Non-pigmented ciliary epithelial cell (primary cell): Measurements from ENCODE around the gene IL6R.
"Not testable (repeated sequence)": the region's sequence is repeated elsewhere in the genome, so short reads cannot be mapped to it uniquely, and the experiment has no call there.

Experiments
- DNase-seq: peaks from one replicate; pipeline ENCODE4 v3.0.0-alpha.2; 2010; ENCODE audit warnings: low read depth

IL6R gene

GRCh38 chr1:154407198-154408091 is 2.3 kb downstream of the IL6R start:
- DNase-seq: no peak

DNA sequence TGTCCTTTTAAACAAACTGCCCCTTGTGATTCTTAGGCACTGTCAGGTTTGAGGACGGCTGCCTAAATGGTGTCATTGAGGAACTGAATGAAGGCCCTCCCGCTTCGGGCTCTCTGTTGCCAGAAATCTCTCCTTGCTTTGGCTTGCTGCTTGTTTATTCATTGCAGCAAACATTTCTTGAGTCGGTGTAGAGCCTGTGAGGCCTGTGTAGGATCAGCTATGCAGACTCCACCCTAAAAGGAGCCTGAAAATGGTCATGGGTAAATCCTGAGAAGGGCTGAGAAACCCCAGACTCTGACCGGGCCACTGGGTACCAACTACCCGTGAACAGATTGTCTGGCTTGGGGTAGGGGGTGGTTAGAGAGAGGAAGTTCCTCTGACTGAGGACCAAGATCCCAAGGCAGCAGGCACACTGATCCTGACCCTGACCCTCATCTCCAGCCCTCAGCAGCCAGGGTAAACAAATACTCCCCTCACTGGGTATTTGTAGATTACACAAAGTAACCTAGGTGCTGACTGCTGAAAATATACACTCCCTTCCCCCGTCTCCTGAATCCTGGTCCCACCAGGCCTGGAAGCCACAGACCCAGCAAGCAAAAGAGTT is 3.1 kb downstream of the IL6R start:
- no peak for DNase-seq

GRCh38 chr1:154410185-154410827 is 5.2 kb downstream of the IL6R start:
- no peak for DNase-seq

GRCh38 chr1:154411525-154411924 is 6.4 kb downstream of the IL6R start:
- no peak for DNase-seq

DNA sequence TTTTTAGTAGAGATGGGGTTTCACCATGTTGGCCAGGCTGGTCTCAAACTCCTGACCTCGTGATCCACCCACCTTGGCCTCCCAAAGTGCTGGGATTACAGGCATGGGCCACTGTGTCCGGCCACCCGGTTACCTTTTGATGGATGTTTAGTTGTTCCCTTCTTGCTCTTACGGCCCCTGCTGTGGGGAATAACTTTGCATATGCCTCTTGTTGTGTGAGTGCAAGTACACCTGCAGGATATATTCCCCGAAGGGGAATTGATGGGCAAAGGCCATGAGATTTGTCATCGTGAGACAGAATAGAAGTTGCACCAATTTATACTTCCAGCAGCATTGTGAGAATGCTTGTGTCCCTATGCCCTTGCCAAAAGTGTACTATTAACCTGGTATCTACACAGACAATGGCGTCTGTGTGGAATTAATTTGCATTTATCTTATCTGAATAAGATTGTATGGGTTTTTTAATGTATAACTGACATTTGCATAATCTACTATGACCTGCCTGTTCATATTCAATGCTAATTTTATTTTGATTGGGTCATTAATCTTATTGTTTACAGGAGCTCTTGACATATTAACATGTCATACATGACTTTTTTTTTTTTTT is 8.1 kb downstream of the IL6R start:
- DNase-seq: no peak

DNA sequence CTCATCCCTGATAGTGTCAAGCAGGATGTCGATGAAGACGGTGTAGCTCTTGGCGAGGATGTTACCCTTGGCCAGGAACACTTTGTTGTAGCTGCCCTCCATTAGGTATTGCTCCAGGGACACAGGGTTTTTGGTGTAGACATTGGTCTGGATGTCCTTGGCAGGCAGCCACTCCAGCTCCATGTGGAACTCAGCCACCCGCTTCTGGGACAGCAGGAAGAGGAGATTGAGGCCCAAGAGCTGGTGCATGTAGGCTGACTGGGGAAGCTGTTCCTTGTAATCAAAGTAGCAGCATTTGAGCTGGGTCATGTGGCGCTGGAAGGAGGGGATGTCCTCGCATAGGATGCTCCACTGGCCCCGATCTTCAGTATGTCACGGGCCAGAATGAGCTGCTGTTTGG is 9.5 kb downstream of the IL6R start:
- DNase-seq: no peak

DNA sequence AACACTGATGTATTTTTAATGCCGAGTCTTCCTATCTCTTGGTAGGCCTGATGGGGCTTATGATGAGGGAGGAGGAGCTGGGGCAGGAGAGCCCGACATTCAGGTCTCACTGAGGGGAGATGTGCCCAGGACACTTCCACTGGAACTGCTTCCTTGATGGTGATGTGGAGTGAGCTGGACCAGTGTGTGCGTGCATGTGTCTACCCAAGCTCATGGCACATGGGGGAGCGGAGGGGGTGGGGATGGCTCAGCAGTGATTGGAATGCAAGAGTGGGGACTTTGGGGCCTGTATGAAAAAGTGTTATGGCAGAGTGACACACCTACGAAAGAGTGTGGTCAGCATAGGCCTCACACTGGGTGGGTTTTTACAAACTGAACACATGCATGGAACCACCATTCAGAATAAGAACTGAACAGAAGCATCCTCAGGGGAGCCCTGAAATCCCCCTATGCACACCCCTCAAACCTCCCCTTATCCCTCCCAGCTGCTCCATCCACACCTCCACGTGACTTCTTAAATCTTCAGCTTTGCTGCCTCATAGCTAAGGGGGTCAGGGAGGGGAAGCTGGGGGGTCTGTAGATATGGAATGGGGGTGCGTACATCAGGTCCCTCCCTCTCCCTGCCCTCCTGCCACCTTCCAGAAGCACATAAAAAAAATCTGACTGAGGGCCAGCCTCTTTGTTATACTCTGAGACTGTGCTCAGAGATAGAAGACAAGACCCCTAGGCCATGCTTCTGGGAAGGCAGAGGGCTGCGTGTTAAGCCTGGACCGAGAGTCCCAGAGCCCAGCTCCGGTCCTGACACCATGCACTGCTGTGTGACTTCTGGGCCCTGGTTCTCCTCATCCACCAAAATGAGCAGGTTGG is 11.6 kb downstream of the IL6R start:
- DNase-seq: no peak

DNA sequence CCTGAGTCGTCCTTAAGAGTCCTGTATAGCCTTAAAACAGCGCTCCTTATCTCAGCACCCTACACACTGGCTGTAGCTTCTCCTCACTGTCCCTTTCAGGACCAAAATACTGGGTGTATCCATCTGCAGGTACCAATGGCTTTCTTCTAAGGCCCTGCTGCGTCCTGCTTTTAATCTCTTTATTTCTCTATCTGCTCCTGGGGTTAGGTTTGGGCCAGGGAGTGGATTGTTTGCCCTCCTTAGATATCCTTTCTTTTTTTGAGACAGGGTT is 12.1 kb downstream of the IL6R start:
- no peak for DNase-seq

DNA sequence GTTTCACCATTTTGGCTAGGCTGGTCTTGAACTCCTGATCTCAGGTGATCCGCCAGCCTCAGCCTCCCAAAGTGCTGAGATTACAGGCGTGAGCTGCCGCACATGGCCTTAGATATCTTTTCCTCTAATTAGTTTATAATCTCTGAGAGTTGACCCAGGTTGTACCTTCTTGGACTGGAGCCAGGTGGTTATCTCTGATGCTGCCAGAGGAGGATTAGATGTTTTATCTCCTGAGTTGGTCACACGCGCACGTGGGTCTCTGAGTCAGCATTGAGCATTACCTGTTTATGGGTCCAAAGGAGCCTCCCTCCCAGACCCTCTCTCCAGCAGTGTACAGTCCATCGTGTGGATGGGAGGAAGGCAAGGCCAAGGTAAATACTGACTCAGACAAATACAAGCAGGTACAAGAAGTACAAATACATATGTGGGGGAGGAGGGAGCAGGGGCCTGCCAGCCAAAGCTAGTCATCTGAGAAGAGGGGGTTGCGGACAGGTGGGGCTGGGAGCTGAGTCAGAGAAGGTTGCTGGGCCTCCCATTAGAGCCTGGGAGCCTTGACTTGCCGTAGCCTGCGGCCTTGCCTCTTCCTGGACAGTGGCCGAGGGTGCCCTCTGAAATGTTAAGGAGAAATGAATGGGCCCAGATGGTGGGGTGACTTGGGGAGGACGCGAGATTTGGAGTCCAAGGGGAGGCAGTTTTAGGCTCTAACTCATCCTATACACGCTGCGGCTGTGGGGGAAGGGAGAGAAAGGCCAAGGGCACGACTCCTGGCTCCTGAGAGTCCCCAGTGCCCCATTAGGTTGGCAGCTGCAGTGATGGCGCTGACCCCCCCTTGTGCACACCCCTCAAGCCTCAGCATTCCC is 13.1 kb downstream of the IL6R start:
- no peak for DNase-seq

GRCh38 chr1:154418923-154419619 is 13.9 kb downstream of the IL6R start:
- no peak for DNase-seq

- DNase-seq: peak; percentile 56
These were observed 14.8 kb downstream of the IL6R start for GRCh38 chr1:154419620-154420571.

- no peak for DNase-seq
These were observed 16.1 kb downstream of the IL6R start for GRCh38 chr1:154420961-154421924.

DNA sequence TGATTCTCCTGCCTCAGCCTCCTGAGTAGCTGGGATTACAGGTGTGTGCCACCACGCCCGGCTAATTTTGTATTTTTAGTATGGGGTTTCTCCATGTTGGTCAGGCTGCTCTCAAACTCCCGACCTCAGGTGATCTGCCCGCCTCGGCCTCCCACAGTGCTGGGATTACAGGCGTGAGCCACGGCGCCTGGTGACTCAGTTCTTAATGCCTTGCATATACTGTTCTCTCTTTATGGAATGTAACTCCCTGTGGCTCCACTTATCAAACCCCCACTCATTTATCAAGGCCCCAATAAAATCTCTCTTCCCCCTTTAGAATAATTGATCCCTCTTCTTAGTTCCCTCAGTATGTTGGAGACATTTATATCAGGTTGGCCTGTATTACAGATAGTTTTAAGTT is 16.9 kb downstream of the IL6R start:
- not testable (repeated sequence) for DNase-seq

- DNase-seq: no peak
These were observed 17.4 kb downstream of the IL6R start for GRCh38 chr1:154422521-154422920.

DNA sequence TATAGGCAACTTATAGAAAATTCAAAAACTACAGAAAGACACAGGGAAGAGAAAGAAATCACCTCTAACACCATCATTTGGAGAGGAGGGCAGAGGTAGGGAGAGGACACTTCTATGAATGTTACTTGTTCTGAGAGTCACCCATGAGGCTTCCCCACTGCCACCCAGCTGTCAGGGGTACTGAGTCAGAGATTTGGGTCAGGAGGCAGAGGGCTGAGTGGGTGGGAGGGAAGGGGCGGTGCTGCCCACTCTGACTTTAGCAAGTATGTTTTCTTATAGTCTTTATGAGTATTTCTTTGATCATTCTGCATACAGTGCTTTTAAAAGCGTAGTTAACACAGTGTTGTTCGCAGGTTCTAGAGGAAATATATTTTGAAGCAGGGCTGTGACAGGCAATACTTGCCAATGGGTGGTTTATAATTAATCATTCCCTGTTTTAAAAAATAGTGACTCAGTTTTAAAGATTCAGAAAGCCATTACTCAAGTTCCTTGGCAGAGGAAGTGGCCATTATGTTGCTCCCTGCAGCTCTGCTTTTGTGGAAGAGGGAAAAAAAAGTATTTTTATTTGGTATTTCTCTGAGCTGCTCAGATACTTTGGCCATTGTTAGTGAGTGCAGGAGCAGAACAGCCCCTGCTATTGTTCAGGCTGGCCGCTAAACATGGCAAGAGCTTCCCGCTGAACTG is 18.3 kb downstream of the IL6R start:
- no peak for DNase-seq

- DNase-seq: no peak
These were observed 18.8 kb downstream of the IL6R start for GRCh38 chr1:154423988-154424326.

- DNase-seq: no peak
These were observed 20.0 kb downstream of the IL6R start for GRCh38 chr1:154425172-154425571.
